ENCODE data around the gene RERE. TPM values are rescaled to one million over a fixed set of nuclear protein-coding genes. Genes with fewer than 3 reads are reported as not detected.

Gene RERE
- total RNA-seq = 1,175 TPM

GRCh38 chr1:8817412-8818324, at the start of gene RERE:
RERE (minus strand) TSS chr1:8817640.

DNA sequence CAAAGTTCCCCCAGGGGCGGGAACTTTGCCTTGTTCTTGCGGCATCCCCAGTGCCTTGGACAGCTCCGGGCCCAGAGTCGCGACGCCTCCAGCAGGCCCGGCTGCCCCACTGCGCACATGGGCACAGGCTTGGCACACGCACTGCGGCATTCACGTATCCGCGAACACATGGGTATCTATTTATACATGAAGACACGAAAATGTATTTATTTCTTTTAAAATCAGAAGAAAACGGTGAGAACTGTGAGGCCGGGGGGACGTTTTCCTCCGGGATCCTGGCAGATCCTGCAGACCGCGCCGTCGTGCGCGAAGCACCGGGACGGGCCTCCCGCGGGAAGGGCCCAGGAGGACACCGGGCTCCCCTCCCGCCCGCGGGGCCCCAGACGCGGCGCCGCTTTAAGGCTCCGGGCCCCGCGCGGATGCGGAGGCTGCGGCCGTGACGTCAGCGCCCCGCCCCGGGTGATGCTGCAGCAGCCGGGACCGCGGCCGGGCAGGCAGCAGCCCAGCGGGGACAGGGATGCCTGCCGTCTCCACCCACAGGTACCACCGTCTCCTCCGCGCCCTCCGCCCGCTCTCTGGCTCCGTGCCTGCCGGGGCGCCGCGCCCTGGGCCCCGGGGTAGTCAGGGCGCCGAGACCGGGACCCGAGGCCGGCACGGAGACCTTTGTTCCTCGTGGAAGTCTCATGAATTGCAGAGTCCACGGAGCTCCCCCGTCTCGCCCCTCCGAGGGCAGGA, 499.6 kb downstream of the RERE start, which contains the start of gene SLC45A1:
Gene SLC45A1 (plus strand): TSS at position 468 of the 735 bp plus-strand sequence. CDS start 6,216 bp downstream, outside the sequence.

Small RNA genes lying within 50 kb of the gene (small RNA-seq; reads per million reads assigned to genes)
- not detected for gene MIR6728
- gene RF00019 = not detected
- not detected for gene RF00599

Other genes starting within 250 kb of the RERE start
- gene ENO1, start 61.0 kb upstream of the RERE start, total RNA-seq = 380 TPM
- not detected for gene CA6, start 128.2 kb upstream of the RERE start, total RNA-seq
- not detected for gene SLC2A7, start 208.8 kb upstream of the RERE start, total RNA-seq